Measurements from ENCODE around the gene C1orf21.

C1orf21 gene

GRCh38 chr1:184559117-184559713, 172.4 kb downstream of the C1orf21 start:
- no peak for DNase-seq

- no peak for DNase-seq
Observed at GRCh38 chr1:184562806-184563205, 176.0 kb downstream of the C1orf21 start.

DNA sequence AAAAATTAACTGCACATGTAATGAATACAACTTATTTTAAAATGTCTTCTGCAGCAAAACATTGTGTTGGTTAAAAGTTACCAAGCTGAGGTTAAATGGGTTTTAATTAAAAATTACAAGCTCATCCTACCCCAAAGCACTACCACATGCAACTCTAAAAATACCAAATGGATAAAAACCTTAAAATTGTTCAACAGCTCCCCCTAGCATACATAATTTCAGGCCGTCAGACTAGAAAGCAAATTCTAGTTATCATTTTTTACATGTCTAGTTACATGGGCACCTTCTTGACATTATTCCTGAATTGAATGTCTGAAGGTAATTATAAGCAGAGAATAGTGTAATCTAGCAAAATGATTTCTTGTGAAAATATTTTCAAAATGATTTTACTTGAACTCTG, 176.5 kb downstream of the C1orf21 start:
- DNase-seq = peak; percentile 23

GRCh38 chr1:184567009-184567408, 180.2 kb downstream of the C1orf21 start:
- no peak for DNase-seq

DNA sequence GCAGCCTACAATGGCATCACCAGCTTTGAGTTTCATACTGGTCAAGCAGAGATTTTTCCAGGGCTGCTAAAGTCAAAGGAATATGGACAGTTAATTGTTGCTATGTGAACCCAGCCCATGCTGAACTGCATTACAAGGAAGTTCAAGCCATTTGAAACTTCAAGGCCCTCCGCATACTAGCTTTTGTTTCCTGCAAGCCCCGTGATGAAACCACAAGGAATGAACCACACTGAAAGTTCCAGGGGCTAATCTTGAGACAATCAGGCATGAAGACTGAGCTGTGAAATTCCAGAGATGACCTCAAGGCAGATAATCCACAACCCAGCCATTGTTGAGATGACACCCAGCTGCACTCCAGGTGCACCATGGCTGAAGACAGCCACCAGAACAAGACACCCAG, 180.8 kb downstream of the C1orf21 start:
- DNase-seq = peak; percentile 53

DNA sequence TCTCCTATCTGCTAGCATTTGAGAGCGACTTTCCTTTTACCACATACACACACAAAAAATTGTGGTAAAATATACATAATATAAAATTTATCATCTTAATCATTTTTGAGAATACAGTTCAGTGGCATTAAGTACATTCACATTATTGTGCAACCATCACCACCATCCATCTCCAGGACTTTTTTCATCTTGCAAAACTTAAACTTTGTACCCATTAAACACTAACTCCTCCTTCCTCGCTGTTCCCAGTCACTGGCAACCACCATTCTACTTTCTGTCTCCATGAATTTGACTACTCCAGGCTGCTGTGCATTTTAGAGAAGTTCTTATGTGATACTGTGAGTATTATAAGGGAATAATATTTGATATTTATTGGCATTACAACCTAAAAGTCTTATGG, 181.3 kb downstream of the C1orf21 start:
- DNase-seq = no peak

- DNase-seq = no peak
Observed at GRCh38 chr1:184569106-184569505, 182.3 kb downstream of the C1orf21 start.

DNA sequence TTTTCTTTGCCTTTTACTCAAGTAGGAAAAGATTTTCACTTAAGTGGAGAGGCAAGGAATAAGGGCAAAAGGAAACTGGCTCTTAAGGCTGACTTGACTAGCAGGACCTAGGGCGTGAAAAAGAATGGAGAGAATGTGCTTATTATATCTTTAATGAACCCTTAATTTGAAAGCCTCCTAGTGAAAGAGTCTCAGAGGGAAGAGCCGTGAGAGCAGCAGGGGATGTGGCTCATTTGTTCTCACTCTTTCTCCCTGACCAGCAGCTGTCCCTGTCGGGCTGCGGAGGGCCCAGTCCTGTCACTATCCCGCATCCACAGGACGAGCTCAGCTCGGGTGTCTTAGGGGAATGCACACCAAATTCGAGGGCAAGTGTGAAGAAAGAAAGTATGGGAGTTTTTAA, 187.8 kb downstream of the C1orf21 start:
- DNase-seq = no peak

DNA sequence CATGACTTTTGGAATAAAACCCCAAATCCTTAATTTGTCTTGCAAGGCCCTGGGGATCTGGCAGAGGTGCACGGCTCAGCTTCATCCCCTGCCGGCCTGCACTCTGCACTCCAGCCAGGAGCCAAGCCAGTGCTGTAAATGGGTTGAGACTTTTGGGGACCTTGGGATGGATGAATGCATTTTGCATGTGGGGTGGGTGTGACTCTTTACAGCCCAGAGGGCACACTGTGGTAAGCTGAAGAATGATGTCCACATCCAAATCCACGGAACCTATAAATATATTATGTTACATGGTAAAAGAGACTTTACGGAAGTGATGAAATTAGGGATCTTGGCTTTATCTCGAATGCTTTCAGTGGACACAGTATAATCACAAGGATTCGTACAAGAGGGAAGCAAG, 190.0 kb downstream of the C1orf21 start:
- no peak for DNase-seq

GRCh38 chr1:184577319-184577718, 190.5 kb downstream of the C1orf21 start:
- no peak for DNase-seq

DNA sequence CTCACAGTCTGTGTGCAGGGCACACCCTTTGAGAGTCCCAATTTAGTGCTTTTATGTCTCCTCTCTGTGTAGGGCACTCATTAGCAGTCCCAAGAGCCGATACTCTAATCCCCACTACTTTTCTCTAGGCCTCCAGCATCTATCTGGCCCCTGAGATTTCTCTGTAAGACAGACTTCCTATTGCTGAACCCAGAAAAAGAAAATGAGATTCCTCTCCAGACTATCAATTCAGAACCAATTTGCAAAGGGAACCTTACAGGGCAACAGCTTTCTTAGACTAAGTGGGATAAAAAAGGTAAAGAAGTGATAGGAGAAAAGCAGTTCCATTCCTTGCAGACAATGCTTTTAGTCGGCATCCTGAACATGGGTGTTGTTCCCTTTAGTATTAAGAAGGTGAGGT, 195.6 kb downstream of the C1orf21 start:
- DNase-seq = no peak

DNA sequence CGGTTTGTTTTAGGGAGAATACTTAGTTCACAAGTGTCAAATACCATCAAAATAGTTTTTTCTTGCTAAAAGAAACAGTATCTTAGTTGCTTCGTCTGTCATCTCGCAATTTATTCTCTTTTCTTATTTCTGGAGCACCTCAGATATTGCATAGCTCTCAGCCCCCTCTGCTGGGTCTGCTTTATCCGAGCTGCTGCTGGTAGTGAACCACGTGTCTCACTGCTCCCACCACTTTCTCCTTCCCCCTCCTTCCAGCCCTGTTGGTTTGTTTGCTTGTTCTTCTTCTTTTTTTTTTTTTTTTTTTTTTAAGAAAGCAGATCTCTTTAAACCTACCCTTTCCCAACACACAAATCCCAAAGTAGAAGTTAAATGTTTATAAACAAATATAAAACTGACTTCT, 197.0 kb downstream of the C1orf21 start:
- DNase-seq = no peak

DNA sequence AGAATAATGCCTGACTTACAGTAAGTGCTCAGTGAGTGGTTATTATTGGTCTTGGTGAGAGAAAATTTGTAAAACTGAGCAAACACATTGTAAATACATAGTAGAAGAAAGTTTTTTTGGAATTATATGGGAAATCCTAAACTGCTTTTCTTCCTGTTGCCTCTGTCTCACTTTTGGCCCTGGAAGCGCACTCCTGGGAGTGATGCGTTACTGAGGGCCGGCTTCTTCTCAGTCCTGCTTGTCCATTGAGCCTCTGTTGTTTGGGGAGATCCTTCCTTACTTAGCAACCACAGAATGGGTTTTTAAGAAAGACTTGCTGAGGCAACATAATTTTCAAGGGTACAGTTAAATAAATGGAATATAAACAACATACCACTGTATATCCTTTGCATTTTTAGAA, 201.9 kb downstream of the C1orf21 start:
- DNase-seq = no peak

- DNase-seq = no peak
Observed at GRCh38 chr1:184590163-184590750, 203.4 kb downstream of the C1orf21 start.

DNA sequence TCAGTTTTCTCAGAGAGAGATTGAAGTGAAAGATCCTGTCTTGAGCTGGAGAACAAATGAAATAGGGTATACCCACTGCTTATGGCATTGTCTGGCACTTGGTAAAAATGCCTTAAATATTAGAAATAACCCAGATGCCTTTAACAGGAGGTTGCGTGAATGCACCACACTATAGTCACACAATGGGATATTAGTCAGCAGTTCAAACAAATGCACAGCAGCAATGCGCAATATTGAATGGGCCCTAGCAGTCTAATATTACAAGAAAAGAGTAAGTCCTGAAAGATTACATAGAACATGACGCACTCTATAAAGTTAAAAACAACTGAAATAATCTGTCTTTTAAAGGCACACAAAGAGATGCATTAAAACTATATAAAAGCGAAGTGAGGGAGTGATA, 206.8 kb downstream of the C1orf21 start:
- DNase-seq = peak; percentile 31

DNA sequence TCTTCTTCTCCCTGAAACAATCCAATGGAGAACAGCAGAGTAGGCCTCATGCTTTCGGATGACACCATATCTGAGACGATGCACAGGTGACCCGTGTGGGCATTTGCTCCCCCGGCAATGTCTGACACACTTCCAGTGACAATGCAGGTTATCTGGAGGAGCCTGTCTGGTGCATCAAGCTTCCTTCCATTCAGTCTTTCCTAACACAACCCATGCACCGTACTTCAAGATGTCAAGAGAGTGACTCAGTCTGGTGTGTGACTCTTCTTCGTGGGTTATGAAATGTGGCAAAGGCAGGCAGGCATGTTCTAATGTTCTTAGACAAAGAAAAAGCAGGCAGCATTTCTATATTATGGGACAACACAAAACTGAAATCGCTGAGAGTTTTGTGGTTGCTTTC, 208.8 kb downstream of the C1orf21 start:
- DNase-seq = peak; percentile 52

- DNase-seq = no peak
Observed at GRCh38 chr1:184596950-184597645, 210.3 kb downstream of the C1orf21 start.

GRCh38 chr1:184597650-184598357, 211.0 kb downstream of the C1orf21 start:
- peak; percentile 49 for DNase-seq

GRCh38 chr1:184598403-184599193, 211.8 kb downstream of the C1orf21 start:
- no peak for DNase-seq

DNA sequence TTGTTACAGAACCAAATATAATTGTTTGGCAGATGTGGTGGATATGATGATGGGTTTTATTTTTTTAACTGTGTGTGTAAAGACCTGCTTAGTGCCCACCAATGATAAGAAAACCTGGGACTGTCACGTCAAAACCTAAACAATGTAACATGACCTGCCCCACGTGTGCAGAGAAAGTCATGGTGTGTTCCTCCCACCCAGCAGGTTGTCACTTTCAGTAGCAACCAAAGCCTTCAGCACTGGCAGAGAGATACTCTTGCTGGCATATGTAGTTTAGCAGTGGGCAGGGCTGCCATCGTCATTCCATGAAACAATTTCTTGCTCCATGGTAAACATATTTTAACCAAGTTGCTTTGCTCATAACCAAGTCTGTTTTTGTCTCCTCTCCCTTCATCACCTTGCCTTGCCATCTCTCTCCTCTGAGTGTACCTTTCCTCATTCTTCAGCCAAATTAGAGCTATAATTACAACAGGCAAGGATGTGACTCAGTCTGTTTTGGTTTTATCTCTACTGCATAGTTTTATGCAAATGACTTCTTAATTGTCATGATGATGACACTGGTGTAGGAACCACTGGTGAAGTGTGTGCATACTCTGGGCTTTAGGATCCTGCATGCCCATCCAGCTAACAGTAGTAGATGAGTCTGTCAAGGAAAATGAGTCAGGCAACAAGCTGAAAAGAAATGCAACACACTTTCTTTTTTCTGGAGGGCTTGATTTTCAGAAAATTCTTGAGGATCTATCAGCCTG, 217.5 kb downstream of the C1orf21 start:
- DNase-seq = no peak

GRCh38 chr1:184605941-184606340, 219.1 kb downstream of the C1orf21 start:
- DNase-seq = no peak

GRCh38 chr1:184606786-184607185, 220.0 kb downstream of the C1orf21 start:
- DNase-seq = no peak

Measured in fibroblast of skin of scalp (primary cell).